Gastrocnemius medialis (tissue), 4 donors: ENCODE measurements around the gene SLC9A5.

Experiments
- POLR2A ChIP-seq, 2 donors: fragments of 450-650 bp; IDR thresholded peaks; one replicate each; pipeline ENCODE4 v1.6.1; 2017; ENCODE audit warnings: antibody characterized with exemption in 2 of 2, mild to moderate bottlenecking in 2 of 2, moderate library complexity in 2 of 2
- TF ChIP-seq, protein P1 (sequence below), 5 experiments: fragments of 450-650 bp in 3 of 5; fragments of 200-600 bp in 2 of 5; sonication (generic) in 2 of 5; IDR thresholded peaks in 4 of 5; conservative IDR thresholded peaks in 1 of 5; 1 replicate in 4 of 5; 2 replicates in 1 of 5; pipeline ENCODE4 v1.5.1; 2016 to 2019; ENCODE audit warnings: antibody characterized with exemption in 5 of 5, mild to moderate bottlenecking in 3 of 5, moderate library complexity in 3 of 5

DNA sequence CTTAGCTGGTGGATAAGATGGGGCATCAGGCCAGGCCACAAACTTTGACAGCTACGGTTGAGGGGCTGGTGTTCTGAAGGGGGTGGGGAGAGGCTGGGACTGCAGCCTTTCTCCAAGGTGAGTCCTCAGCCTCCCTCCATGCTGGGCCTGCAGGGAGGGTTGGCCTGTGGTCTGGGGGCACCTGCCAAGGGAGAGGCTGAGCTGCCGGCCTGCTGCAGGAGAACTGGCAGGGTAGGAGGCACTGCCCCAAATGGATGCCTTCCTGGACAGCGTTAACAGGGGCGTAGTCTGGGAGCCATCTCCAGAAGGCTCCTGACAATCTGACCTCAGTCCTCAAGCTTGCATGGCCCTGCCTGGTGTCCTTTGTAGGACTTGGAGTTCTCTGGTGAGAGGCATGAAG, 44.7 kb upstream of the SLC9A5 start:
- TF ChIP-seq, protein P1, sequence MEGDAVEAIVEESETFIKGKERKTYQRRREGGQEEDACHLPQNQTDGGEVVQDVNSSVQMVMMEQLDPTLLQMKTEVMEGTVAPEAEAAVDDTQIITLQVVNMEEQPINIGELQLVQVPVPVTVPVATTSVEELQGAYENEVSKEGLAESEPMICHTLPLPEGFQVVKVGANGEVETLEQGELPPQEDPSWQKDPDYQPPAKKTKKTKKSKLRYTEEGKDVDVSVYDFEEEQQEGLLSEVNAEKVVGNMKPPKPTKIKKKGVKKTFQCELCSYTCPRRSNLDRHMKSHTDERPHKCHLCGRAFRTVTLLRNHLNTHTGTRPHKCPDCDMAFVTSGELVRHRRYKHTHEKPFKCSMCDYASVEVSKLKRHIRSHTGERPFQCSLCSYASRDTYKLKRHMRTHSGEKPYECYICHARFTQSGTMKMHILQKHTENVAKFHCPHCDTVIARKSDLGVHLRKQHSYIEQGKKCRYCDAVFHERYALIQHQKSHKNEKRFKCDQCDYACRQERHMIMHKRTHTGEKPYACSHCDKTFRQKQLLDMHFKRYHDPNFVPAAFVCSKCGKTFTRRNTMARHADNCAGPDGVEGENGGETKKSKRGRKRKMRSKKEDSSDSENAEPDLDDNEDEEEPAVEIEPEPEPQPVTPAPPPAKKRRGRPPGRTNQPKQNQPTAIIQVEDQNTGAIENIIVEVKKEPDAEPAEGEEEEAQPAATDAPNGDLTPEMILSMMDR (IDR thresholded peaks at IDR 0.05 in 4 of 5, conservative IDR thresholded peaks at IDR 0.05 in 1 of 5) = no peak
- TF ChIP-seq POLR2A (IDR thresholded peaks at IDR 0.05) = no peak
